GM23338 (cell line): ENCODE measurements around the gene MYO18A. TPM values are rescaled to one million over a fixed set of nuclear protein-coding genes. Genes with fewer than 3 reads are reported as not detected.

Experiments
- ATAC-seq: fragments of 200-7000 bp; cut with Tn5 transposase; 3 replicates; pipeline ENCODE4 v1.9.1; 2020
- DNase-seq: peaks from one replicate; pipeline ENCODE4 v3.0.0-alpha.2; 2015; ENCODE audit warnings: low spot score
- H2AFZ ChIP-seq: fragments of 200-600 bp; sonication (generic); 2 replicates; pipeline ENCODE4 v1.8.0; 2016; ENCODE audit warnings: antibody characterized with exemption, mild to moderate bottlenecking, moderate library complexity
- H3F3A ChIP-seq: fragments of 200-600 bp; sonication (generic); replicated peaks from 2 replicates; pipeline ENCODE4 v1.8.0; 2017; ENCODE audit warnings: antibody characterized with exemption, mixed run types, low read depth
- H3K27ac ChIP-seq: fragments of 200-600 bp; sonication (generic); 2 replicates; pipeline ENCODE4 v1.6.1; 2016; ENCODE audit warnings: low read depth
- H3K27me3 ChIP-seq: fragments of 200-600 bp; sonication (generic); 2 replicates; pipeline ENCODE4 v1.8.0; 2016; ENCODE audit warnings: mild to moderate bottlenecking, mixed run types, moderate library complexity; ENCODE audit not compliant: insufficient read depth
- H3K36me3 ChIP-seq: fragments of 200-600 bp; sonication (generic); 2 replicates; pipeline ENCODE4 v1.8.0; 2016; ENCODE audit warnings: mild to moderate bottlenecking; ENCODE audit not compliant: insufficient read depth
- H3K4me1 ChIP-seq: fragments of 200-600 bp; sonication (generic); 2 replicates; pipeline ENCODE4 v1.8.0; 2016; ENCODE audit warnings: mild to moderate bottlenecking, moderate library complexity; ENCODE audit not compliant: insufficient read depth
- H3K4me2 ChIP-seq: fragments of 200-600 bp; sonication (generic); 2 replicates; pipeline ENCODE4 v1.7.1; 2017; ENCODE audit warnings: mixed run types
- H3K4me3 ChIP-seq: fragments of 200-600 bp; sonication (generic); 2 replicates; pipeline ENCODE4 v1.6.1; 2016; ENCODE audit warnings: mixed run types
- H3K79me2 ChIP-seq: fragments of 200-600 bp; sonication (generic); replicated peaks from 2 replicates; pipeline ENCODE4 v1.8.0; 2017; ENCODE audit warnings: mild to moderate bottlenecking; ENCODE audit not compliant: insufficient read depth
- H3K9me2 ChIP-seq: fragments of 200-600 bp; sonication (generic); 2 replicates; pipeline ENCODE4 v1.8.0; 2017; ENCODE audit not compliant: insufficient read depth
- H4K20me1 ChIP-seq: fragments of 200-600 bp; sonication (generic); replicated peaks from 2 replicates; pipeline ENCODE4 v1.8.0; 2017; ENCODE audit warnings: mild to moderate bottlenecking; ENCODE audit not compliant: insufficient read depth
- H3K27ac Mint-ChIP-seq: 2 replicates; pipeline ENCODE4 v1.8.0; 2020; ENCODE audit warnings: inconsistent platforms, mild to moderate bottlenecking, moderate library complexity, mixed read lengths
- H3K27me3 Mint-ChIP-seq: 3 replicates; pipeline ENCODE4 v1.8.0; 2022; ENCODE audit warnings: low read depth, mild to moderate bottlenecking, moderate library complexity, mixed read lengths, inconsistent platforms; ENCODE audit not compliant: insufficient read depth, poor library complexity
- H3K36me3 Mint-ChIP-seq: 3 replicates; pipeline ENCODE4 v1.8.0; 2021; ENCODE audit warnings: low read depth, mild to moderate bottlenecking, inconsistent platforms, moderate library complexity, mixed read lengths
- H3K4me1 Mint-ChIP-seq: 3 replicates; pipeline ENCODE4 v1.8.0; 2020; ENCODE audit warnings: mild to moderate bottlenecking, inconsistent platforms, mixed read lengths
- H3K4me3 Mint-ChIP-seq: 3 replicates; pipeline ENCODE4 v1.8.0; 2021; ENCODE audit warnings: moderate library complexity, mild to moderate bottlenecking, inconsistent platforms, mixed read lengths
- H3K9me3 Mint-ChIP-seq: 3 replicates; pipeline ENCODE4 v1.8.0; 2020; ENCODE audit warnings: moderate library complexity, mild to moderate bottlenecking, inconsistent platforms, mixed read lengths
- CREB1 ChIP-seq: fragments of 250-450 bp; sonication (Bioruptor Pico); IDR thresholded peaks from 2 replicates; pipeline ENCODE4 v1.5.0; 2020; ENCODE audit warnings: low read depth, mild to moderate bottlenecking, moderate library complexity
- EZH2phosphoT487 ChIP-seq: fragments of 200-600 bp; sonication (generic); IDR thresholded peaks from one replicate; pipeline ENCODE4 v1.8.1; 2018; ENCODE audit warnings: antibody characterized with exemption; ENCODE audit not compliant: unreplicated experiment
- JUNB ChIP-seq: IDR thresholded peaks from one replicate; pipeline ENCODE4 v1.6.1; 2016; ENCODE audit warnings: antibody characterized with exemption; ENCODE audit not compliant: unreplicated experiment
- NANOG ChIP-seq: IDR thresholded peaks from 2 replicates; pipeline ENCODE4 v1.6.1; 2016; ENCODE audit warnings: antibody characterized with exemption, borderline replicate concordance
- POLR2AphosphoS5 ChIP-seq: IDR thresholded peaks from 2 replicates; pipeline ENCODE4 v1.6.1; 2016; ENCODE audit warnings: antibody characterized with exemption, low read depth
- ZNF114 ChIP-seq: fragments of 250-450 bp; sonication (Bioruptor Pico); IDR thresholded peaks from 2 replicates; pipeline ENCODE4 v1.5.0; 2020; ENCODE audit warnings: mild to moderate bottlenecking, moderate library complexity
- ZNF331 ChIP-seq: fragments of 250-450 bp; sonication (Bioruptor Pico); IDR thresholded peaks from 2 replicates; pipeline ENCODE4 v1.5.0; 2020; ENCODE audit warnings: low read depth, mild to moderate bottlenecking, moderate library complexity
- polyA plus RNA-seq: library from polyadenylated mRNA; unstranded; fragments of >200 nt; fragmentation: Nextera tagmentation; extraction: Ambion mirVana; gene quantifications from 2 replicates; pipeline ENCODE4 v1.2.1, GENCODE V29; 2016
- total RNA-seq: library from RNA; depleted of rRNA; stranded (reverse); fragments of >200 nt; shearing (Covaris generic); gene quantifications from 2 replicates; pipeline ENCODE4 v1.2.3, GENCODE V29; 2014
- TF ChIP-seq, protein P1 (sequence below): IDR thresholded peaks from one replicate; pipeline ENCODE4 v1.6.1; 2018; ENCODE audit warnings: antibody characterized with exemption; ENCODE audit not compliant: unreplicated experiment
- TF ChIP-seq, protein P2 (sequence below): fragments of 250-450 bp; sonication (Bioruptor Pico); IDR thresholded peaks from 2 replicates; pipeline ENCODE4 v1.5.0; 2020; ENCODE audit warnings: mild to moderate bottlenecking, moderate library complexity
- TF ChIP-seq, protein P3 (sequence below): IDR thresholded peaks from 2 replicates; pipeline ENCODE4 v1.6.1; 2016; ENCODE audit warnings: antibody characterized with exemption

The MYO18A gene
- total and polyA plus RNA-seq, 2 experiments from 2014 or later, result 18.3 to 37.5 TPM

DNA sequence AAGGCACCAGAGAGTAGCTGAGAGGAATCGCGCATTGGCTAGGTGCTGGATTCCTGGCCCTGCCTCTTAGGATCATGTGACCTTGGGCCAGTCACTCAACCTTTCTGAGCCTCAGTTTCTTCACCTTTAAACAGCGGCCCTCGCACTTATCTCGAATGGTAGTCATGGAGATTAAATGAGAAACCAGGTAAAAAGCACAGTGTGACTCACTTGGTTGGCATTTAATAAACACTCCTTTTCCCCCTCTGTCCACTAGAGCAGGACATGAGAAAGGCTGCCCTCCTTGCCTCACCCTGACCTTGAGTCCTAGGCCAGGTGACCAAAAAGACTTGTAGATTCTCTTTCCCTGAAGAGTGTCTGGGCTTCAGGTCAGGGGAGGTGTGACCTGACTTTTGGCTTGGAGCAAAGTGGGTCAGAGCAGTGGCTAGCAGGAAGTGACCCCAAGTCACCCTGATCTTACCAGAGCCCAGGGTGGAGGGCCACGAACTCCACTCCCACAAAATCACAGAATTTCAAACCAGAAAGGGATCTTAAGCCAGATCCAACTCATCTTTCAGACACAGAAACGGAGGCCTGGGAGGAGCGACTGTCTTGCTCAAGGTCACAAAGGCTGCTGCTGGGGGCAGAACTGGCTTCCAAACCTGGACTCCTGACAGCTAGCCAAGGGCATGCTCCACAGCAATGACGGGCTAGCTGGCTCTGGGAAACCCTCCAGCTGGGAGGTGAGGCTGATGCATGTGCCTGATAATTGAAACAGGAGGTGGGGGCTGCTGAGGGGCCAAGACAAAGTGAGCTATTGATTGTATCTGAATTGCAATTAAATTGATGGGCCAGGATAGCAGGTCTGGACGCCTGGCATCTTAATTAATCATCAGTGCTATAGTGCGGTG is 72.0 kb downstream of the MYO18A start:
- Histone ChIP-seq H4K20me1 (no peaks in the 10 kb centered on the region), H3K4me2 (no peak overlapping the region), H3K9me2 (no peaks in the 10 kb centered on the region), H3K79me2 (no peaks in the 10 kb centered on the region), H3K27me3 (no peaks in the 10 kb centered on the region), H2AFZ (no peak overlapping the region), H3K36me3 (peaks cover 5% of the 10 kb centered on the region; the same call in 1 of the 2 replicates), H3K27ac (0 out of 2 replicates have a peak overlapping the region, but pooled peaks have one; percentile 32), H3F3A (peaks cover 12% of the 10 kb centered on the region; the same call in 1 of the 2 replicates), H3K4me1 (peaks cover 5% of the 10 kb centered on the region), H3K4me3 (no peak overlapping the region)
- H3K27me3 Mint-ChIP-seq, result peaks cover 19% of the 10 kb centered on the region
- DNase-seq (no peak), ATAC-seq (no peak)
- no peaks in the 10 kb centered on the region for H3K9me3 Mint-ChIP-seq
- H3K4me1 Mint-ChIP-seq, result peaks cover 28% of the 10 kb centered on the region
- peak overlapping the region; percentile 59 for H3K27ac Mint-ChIP-seq
- H3K36me3 Mint-ChIP-seq, result peaks cover 27% of the 10 kb centered on the region
- TF ChIP-seq ZNF114 (CRISPR knock-in tag) (no peak), JUNB (no peak), ZNF331 (CRISPR knock-in tag) (no peak), NANOG (no peak), POLR2AphosphoS5 (no peak), CREB1 (CRISPR knock-in tag) (no peak), EZH2phosphoT487 (no peak)
- TF ChIP-seq, protein P1, sequence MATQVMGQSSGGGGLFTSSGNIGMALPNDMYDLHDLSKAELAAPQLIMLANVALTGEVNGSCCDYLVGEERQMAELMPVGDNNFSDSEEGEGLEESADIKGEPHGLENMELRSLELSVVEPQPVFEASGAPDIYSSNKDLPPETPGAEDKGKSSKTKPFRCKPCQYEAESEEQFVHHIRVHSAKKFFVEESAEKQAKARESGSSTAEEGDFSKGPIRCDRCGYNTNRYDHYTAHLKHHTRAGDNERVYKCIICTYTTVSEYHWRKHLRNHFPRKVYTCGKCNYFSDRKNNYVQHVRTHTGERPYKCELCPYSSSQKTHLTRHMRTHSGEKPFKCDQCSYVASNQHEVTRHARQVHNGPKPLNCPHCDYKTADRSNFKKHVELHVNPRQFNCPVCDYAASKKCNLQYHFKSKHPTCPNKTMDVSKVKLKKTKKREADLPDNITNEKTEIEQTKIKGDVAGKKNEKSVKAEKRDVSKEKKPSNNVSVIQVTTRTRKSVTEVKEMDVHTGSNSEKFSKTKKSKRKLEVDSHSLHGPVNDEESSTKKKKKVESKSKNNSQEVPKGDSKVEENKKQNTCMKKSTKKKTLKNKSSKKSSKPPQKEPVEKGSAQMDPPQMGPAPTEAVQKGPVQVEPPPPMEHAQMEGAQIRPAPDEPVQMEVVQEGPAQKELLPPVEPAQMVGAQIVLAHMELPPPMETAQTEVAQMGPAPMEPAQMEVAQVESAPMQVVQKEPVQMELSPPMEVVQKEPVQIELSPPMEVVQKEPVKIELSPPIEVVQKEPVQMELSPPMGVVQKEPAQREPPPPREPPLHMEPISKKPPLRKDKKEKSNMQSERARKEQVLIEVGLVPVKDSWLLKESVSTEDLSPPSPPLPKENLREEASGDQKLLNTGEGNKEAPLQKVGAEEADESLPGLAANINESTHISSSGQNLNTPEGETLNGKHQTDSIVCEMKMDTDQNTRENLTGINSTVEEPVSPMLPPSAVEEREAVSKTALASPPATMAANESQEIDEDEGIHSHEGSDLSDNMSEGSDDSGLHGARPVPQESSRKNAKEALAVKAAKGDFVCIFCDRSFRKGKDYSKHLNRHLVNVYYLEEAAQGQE, result no peak
- TF ChIP-seq, protein P2, sequence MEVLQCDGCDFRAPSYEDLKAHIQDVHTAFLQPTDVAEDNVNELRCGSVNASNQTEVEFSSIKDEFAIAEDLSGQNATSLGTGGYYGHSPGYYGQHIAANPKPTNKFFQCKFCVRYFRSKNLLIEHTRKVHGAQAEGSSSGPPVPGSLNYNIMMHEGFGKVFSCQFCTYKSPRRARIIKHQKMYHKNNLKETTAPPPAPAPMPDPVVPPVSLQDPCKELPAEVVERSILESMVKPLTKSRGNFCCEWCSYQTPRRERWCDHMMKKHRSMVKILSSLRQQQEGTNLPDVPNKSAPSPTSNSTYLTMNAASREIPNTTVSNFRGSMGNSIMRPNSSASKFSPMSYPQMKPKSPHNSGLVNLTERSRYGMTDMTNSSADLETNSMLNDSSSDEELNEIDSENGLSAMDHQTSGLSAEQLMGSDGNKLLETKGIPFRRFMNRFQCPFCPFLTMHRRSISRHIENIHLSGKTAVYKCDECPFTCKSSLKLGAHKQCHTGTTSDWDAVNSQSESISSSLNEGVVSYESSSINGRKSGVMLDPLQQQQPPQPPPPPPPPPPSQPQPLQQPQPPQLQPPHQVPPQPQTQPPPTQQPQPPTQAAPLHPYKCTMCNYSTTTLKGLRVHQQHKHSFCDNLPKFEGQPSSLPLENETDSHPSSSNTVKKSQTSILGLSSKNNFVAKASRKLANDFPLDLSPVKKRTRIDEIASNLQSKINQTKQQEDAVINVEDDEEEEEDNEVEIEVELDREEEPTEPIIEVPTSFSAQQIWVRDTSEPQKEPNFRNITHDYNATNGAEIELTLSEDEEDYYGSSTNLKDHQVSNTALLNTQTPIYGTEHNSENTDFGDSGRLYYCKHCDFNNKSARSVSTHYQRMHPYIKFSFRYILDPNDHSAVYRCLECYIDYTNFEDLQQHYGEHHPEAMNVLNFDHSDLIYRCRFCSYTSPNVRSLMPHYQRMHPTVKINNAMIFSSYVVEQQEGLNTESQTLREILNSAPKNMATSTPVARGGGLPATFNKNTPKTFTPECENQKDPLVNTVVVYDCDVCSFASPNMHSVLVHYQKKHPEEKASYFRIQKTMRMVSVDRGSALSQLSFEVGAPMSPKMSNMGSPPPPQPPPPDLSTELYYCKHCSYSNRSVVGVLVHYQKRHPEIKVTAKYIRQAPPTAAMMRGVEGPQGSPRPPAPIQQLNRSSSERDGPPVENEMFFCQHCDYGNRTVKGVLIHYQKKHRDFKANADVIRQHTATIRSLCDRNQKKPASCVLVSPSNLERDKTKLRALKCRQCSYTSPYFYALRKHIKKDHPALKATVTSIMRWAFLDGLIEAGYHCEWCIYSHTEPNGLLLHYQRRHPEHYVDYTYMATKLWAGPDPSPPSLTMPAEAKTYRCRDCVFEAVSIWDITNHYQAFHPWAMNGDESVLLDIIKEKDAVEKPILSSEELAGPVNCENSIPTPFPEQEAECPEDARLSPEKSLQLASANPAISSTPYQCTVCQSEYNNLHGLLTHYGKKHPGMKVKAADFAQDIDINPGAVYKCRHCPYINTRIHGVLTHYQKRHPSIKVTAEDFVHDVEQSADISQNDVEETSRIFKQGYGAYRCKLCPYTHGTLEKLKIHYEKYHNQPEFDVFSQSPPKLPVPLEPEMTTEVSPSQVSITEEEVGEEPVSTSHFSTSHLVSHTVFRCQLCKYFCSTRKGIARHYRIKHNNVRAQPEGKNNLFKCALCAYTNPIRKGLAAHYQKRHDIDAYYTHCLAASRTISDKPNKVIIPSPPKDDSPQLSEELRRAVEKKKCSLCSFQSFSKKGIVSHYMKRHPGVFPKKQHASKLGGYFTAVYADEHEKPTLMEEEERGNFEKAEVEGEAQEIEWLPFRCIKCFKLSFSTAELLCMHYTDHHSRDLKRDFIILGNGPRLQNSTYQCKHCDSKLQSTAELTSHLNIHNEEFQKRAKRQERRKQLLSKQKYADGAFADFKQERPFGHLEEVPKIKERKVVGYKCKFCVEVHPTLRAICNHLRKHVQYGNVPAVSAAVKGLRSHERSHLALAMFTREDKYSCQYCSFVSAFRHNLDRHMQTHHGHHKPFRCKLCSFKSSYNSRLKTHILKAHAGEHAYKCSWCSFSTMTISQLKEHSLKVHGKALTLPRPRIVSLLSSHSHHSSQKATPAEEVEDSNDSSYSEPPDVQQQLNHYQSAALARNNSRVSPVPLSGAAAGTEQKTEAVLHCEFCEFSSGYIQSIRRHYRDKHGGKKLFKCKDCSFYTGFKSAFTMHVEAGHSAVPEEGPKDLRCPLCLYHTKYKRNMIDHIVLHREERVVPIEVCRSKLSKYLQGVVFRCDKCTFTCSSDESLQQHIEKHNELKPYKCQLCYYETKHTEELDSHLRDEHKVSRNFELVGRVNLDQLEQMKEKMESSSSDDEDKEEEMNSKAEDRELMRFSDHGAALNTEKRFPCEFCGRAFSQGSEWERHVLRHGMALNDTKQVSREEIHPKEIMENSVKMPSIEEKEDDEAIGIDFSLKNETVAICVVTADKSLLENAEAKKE, result no peak
- TF ChIP-seq, protein P3, sequence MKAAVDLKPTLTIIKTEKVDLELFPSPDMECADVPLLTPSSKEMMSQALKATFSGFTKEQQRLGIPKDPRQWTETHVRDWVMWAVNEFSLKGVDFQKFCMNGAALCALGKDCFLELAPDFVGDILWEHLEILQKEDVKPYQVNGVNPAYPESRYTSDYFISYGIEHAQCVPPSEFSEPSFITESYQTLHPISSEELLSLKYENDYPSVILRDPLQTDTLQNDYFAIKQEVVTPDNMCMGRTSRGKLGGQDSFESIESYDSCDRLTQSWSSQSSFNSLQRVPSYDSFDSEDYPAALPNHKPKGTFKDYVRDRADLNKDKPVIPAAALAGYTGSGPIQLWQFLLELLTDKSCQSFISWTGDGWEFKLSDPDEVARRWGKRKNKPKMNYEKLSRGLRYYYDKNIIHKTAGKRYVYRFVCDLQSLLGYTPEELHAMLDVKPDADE, result no peak
- no peak overlapping the region; the same call in 2 of the 3 replicates for H3K4me3 Mint-ChIP-seq
